Nephron progenitor cell (in vitro differentiated cells): ENCODE measurements around the gene TSPAN4.

ENCODE experiments used
- DNase-seq: peaks from one replicate; pipeline ENCODE4 v3.0.0; 2021
- H3K27ac Mint-ChIP-seq: 2 replicates; pipeline ENCODE4 v1.8.0; 2021; ENCODE audit warnings: mild to moderate bottlenecking, moderate library complexity, mixed read lengths
- H3K27me3 Mint-ChIP-seq: 2 replicates; pipeline ENCODE4 v1.8.0; 2021; ENCODE audit warnings: mild to moderate bottlenecking, low read depth, mixed read lengths; ENCODE audit not compliant: poor library complexity
- H3K36me3 Mint-ChIP-seq: 2 replicates; pipeline ENCODE4 v1.8.0; 2021; ENCODE audit warnings: low read depth, mixed read lengths
- H3K4me1 Mint-ChIP-seq: 2 replicates; pipeline ENCODE4 v1.8.0; 2021; ENCODE audit warnings: mixed read lengths
- H3K4me3 Mint-ChIP-seq: 2 replicates; pipeline ENCODE4 v1.8.0; 2021; ENCODE audit warnings: mild to moderate bottlenecking, moderate library complexity, mixed read lengths
- H3K9me3 Mint-ChIP-seq: 2 replicates; pipeline ENCODE4 v1.8.0; 2021; ENCODE audit warnings: mild to moderate bottlenecking, moderate library complexity, mixed read lengths
- CTCF ChIP-seq: fragments of 200-600 bp; sonication (generic); IDR thresholded peaks from 2 replicates; pipeline ENCODE4 v1.5.0; 2021; ENCODE audit warnings: antibody characterized with exemption

The TSPAN4 gene

GRCh38 chr11:839875-840617 lies 2.6 kb upstream of the TSPAN4 start:
- H3K9me3 Mint-ChIP-seq: no peaks in the 10 kb centered on the region
- peaks cover 3% of the 10 kb centered on the region for H3K27me3 Mint-ChIP-seq
- TF ChIP-seq CTCF: peak; percentile 11
- H3K4me3 Mint-ChIP-seq: peak overlapping the region; percentile 87
- DNase-seq: no peak
- H3K27ac Mint-ChIP-seq: no peak overlapping the region
- peaks cover 8% of the 10 kb centered on the region for H3K36me3 Mint-ChIP-seq
- peaks cover 31% of the 10 kb centered on the region for H3K4me1 Mint-ChIP-seq

GRCh38 chr11:841981-842369 lies 677 bp upstream of the TSPAN4 start:
- peak overlapping the region; percentile 87 for H3K4me3 Mint-ChIP-seq
- H3K9me3 Mint-ChIP-seq: no peaks in the 10 kb centered on the region
- no peak for TF ChIP-seq CTCF
- no peak for DNase-seq
- peaks cover 11% of the 10 kb centered on the region for H3K27me3 Mint-ChIP-seq
- H3K36me3 Mint-ChIP-seq: peaks cover 8% of the 10 kb centered on the region
- peak overlapping the region; percentile 90 for H3K27ac Mint-ChIP-seq
- H3K4me1 Mint-ChIP-seq: peaks cover 40% of the 10 kb centered on the region

- peak; percentile 47 for DNase-seq
- H3K36me3 Mint-ChIP-seq: peaks cover 8% of the 10 kb centered on the region
- peak overlapping the region; percentile 80 for H3K4me3 Mint-ChIP-seq
- peaks cover 13% of the 10 kb centered on the region for H3K27me3 Mint-ChIP-seq
- no peak overlapping the region for H3K27ac Mint-ChIP-seq
- TF ChIP-seq CTCF: no peak
- H3K4me1 Mint-ChIP-seq: peaks cover 40% of the 10 kb centered on the region
- H3K9me3 Mint-ChIP-seq: no peaks in the 10 kb centered on the region
Measured at GRCh38 chr11:843086-843734, 558 bp downstream of the TSPAN4 start.

DNA sequence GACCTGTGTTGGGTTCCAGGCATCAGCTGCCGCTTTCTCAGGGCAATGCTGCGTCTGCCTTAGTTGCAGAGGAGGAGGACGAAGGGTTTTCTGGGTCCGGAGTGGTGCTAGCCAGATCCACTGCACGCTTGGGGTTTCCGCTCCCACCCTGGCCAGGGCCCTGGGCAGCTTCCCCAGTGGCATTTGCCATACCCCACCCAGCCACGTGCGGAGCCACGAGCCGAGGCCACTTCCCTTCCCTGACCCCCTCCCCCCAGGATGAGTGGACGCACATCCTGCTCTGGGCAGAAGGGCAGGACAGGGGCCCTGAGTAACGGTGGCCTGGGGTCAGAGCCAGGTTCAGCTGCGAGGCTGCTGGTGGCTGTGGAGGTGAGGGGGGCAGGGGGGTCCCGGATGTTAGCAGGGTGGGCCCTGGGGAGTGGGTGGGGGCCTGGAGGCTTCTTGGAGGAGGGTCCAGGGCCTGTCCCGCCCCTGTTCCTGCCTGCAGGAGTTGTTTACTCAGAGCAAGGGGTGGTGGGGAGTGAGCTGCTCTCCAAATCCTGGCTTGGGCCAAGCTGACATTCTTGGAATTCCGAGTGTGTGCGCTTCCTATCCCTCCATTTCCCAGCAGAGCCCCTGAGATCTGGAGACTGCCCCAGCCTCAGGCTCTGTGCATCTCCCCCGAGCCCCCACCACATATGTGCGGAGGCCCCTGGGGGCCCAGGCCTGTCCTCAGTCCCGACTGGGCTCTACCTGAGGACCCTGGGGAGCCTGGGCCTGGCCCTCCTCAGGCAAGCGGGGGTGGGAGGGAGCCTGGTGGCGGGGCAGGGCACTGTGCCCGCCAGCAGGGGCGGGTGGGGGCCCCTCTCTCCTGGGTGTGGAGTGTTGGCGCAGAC lies 1.4 kb downstream of the TSPAN4 start:
- peak; percentile 70 for DNase-seq
- TF ChIP-seq CTCF: no peak
- Mint-ChIP-seq H3K27ac (no peak overlapping the region), H3K4me3 (peak overlapping the region; percentile 80), H3K9me3 (no peaks in the 10 kb centered on the region), H3K27me3 (peaks cover 20% of the 10 kb centered on the region), H3K4me1 (peaks cover 40% of the 10 kb centered on the region), H3K36me3 (peaks cover 8% of the 10 kb centered on the region)

- H3K27ac Mint-ChIP-seq: peak overlapping the region; percentile 72
- H3K4me3 Mint-ChIP-seq: peak overlapping the region; percentile 64
- no peaks in the 10 kb centered on the region for H3K9me3 Mint-ChIP-seq
- peak; percentile 81 for DNase-seq
- no peak for TF ChIP-seq CTCF
- peaks cover 8% of the 10 kb centered on the region for H3K36me3 Mint-ChIP-seq
- H3K27me3 Mint-ChIP-seq: peaks cover 20% of the 10 kb centered on the region
- peaks cover 40% of the 10 kb centered on the region for H3K4me1 Mint-ChIP-seq
Measured at GRCh38 chr11:844693-845644, 2.3 kb downstream of the TSPAN4 start.
